ENCODE measurements around the gene MED13L. TPM values are rescaled to one million over a fixed set of nuclear protein-coding genes. Genes with fewer than 3 reads are reported as not detected.

The MED13L gene
- total RNA-seq, 1 donor from 2014 or later = 38.1 TPM

DNA sequence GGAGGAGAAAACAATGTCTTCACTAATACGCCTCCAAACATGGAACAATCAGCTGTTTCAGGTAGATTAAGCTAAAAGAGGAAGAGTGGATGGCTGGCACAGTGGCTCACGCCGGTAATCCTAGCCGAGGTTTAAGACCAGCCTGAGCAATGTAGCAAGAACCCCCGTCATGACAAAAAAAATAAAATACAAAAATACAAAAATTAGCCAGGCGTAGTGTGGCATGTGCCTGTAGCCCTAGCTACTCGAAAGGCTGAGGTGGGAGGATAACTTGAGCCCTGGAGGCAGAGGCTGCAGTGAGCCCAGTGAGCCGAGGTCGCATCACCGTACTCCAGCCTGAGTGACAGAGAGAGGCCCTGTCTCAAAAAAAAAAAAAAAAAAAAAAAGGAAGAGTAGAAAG, 1.2 kb upstream of the MED13L start:
- DNase-seq (ENCODE audit: low read depth in 2 of 2) = no peak

GRCh38 chr12:116278279-116278626, 760 bp upstream of the MED13L start:
- peak in 1 of 2 donors; percentile 12 for DNase-seq (ENCODE audit: low read depth in 2 of 2)

- DNase-seq (ENCODE audit: low read depth in 2 of 2) = peak; percentile 39 to 81
These were observed 634 bp downstream of the MED13L start for GRCh38 chr12:116276652-116277466.

DNA sequence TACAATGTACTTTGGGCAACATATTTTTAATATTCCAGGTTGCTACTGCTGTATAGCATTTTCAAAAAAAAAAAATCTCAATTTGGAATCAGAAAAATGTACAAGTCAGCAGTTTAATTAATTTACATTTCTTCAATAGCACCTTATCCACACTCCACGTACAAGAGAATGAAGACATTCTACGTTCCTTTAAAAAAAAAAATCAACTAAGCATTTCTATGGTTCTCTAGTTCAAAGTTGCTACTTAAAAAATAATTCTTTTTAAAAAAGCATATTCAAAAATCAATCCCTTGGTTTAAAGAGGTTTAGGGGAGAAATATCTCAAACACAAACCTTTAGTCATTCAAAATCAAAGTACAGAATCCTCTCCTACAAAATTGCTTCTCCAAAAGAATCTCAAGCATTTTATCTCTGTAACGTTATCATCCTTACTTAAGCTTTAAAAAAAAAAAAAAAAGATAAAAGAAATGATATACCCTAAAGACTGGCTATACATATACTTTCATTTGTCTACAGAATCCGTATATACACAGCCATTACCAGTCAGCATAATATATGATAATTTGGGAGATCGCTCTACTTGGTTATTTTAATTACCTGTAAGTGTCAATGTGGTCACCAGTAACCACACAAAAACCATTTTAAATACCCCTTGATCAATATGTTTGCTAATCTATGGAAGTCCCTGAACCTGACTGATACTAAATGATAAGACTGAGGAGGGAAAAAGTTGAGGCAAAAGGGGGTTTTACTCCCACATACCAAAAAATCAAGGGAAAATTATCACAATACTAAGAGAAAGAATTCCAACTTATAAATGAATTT, 2.7 kb downstream of the MED13L start:
- no peak for DNase-seq (ENCODE audit: low read depth in 2 of 2)

GRCh38 chr12:116273813-116274550, 3.5 kb downstream of the MED13L start:
- no peak for DNase-seq (ENCODE audit: low read depth in 2 of 2)

- no peak for DNase-seq (ENCODE audit: low read depth in 2 of 2)
These were observed 9.5 kb downstream of the MED13L start for GRCh38 chr12:116267948-116268347.

DNA sequence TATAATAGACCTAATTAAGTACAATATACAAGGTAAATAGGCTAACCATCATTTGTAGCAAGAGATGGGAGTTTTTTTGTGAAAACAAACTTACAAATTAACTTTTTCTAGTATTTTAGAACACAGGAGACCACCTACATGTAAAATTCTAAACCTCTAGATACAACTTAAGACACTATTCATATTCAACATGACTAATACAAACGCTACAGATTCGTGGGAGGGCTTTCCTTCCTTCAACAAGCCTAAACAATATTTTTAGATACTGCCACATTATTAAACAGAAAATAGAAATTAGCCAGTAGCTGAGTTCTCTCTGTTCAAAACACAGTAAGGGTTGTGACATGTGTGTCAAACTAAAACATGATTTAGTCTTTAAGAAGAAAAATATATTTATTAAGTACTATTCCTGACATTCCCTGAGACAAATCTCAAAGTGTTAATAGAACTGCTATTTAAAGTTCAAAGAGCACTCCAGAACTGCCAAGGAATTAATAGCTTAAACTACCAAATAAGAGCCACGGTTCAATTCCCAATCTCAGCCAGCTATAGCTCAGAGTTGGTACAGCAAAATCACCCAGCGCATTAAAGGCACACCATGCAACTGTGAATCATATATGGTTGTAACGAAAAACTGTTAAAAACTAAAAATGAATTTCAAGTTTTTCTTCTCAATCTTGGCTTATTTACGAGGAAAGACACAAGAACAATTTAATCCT, 10.7 kb downstream of the MED13L start:
- DNase-seq (ENCODE audit: low read depth in 2 of 2) = peak in 1 of 2 donors; percentile 43

GRCh38 chr12:116266168-116266601, 11.3 kb downstream of the MED13L start:
- DNase-seq (ENCODE audit: low read depth in 2 of 2) = peak in 1 of 2 donors; percentile 31

DNA sequence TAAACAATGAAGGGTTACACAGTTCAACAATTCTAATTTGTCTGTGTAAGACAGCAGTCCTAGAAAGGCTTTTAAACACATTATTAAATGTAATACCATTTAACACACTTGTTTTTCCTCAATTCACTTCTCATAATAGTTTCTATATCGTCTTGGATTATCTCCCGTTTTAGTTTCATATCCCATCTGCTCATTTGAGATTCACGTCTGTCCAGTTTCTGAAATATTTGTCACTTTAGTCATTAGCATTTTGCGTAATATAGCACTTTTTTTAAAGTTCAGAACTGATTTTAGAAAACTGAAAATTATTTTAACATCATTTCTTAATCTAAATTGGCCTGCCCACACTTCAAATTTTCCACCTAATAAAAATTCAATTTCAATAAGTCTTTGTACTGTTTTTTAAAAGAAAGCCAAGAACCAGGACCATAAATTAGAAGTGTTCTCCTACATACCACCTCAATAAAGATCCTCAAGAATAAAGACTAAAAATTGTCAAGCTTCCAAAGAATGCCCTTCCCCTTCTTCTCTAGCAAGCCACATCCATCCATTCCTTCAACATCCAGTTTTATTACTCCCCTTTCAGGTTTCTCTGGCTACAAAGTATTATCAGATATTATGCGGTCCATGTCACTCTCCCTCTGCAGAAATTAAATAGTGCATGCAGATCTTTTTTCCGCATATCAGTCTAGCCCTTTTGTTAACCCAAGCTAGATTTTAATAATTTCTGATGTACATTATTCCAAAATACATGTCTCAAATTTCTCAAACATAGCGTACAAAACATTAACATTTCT, 11.9 kb downstream of the MED13L start:
- no peak for DNase-seq (ENCODE audit: low read depth in 2 of 2)

DNA sequence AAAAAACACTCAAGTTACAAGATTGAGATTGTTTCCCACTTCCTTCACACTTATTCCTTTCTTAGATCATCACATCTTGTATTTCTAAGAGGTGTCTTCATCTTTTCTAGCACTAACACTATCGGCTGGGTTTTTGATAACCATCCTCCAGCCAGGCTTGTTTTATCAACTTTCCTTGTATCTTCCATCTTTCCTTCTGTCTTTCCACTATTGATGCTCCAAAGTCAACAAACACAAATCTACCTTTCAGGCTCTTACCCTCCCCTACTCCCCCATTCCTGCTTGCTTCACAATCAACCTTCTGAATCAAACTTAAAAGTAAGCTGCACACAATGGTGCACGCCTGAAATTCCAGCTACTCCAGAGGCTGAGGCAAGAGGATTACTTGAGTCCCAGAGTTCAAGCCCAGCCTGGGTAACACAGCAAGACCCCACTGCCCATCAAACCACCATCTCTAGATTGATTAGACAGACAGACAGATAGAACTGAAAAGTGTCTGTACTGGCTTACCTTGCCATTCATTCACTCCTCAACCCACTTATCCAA, 12.9 kb downstream of the MED13L start:
- DNase-seq (ENCODE audit: low read depth in 2 of 2) = no peak

DNA sequence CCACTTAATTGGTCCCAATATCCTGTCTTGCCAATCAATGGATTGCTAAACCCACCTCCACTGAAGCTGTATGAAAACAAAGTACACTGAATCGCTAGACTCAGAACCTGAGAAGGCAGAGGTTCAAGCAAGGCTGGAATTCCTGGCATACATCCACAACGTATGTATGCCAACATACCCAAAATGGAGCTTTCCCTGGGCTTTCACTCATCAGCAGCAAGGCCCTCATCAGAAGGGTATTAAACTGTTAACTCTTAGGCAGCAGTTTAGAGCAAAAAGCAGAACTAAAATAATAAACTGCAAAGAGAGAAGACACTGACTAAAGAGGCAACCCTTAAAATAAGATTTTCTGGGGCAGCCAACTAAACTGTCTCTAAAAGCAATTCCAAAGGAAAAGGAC, 13.6 kb downstream of the MED13L start:
- DNase-seq (ENCODE audit: low read depth in 2 of 2) = no peak

DNA sequence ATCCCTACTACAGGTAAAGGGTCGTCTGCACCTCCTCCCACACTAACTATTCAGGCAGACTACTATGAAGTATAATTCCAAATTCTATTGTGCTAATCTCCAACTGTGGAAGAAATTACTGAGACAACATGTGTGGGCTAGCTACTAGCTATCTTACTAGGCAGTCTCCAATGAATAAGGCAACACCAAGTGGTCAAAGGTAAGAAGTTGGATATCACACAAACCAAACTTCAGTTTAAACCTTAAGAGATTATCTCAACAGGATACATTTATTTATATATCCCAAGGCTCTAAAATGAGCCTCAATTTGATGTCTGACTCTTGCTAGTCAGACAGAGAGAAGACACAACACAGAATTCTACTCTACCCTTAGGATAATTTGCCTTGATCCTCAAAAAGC, 14.1 kb downstream of the MED13L start:
- DNase-seq (ENCODE audit: low read depth in 2 of 2) = no peak

- DNase-seq (ENCODE audit: low read depth in 2 of 2) = no peak
These were observed 14.8 kb downstream of the MED13L start for GRCh38 chr12:116262741-116263140.

DNA sequence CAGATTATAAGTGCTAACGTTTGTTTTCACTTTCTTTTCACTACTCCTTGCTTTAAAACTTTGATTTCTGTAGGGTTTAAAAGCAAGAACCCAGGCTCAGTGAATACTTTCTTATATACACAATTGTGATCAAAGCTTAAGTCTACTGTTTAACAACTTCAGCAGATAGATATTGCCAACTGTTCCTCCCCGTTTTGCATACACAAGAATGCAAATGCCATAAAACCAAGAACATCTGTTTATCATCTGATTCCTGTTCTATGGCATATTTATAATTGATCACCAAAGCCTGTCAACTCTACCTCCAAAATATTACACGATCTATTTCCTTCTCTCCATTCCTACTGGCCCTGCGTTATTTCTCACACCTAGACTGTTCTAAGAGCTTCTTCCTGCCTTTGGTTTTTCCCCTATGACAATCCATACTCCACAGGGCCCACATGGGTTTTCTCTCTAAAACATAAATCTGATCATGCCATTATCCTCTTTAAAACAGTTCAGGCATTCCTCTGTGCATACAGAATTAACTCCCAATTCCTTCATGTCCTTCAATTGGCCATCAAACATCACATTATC, 15.9 kb downstream of the MED13L start:
- DNase-seq (ENCODE audit: low read depth in 2 of 2) = no peak

DNA sequence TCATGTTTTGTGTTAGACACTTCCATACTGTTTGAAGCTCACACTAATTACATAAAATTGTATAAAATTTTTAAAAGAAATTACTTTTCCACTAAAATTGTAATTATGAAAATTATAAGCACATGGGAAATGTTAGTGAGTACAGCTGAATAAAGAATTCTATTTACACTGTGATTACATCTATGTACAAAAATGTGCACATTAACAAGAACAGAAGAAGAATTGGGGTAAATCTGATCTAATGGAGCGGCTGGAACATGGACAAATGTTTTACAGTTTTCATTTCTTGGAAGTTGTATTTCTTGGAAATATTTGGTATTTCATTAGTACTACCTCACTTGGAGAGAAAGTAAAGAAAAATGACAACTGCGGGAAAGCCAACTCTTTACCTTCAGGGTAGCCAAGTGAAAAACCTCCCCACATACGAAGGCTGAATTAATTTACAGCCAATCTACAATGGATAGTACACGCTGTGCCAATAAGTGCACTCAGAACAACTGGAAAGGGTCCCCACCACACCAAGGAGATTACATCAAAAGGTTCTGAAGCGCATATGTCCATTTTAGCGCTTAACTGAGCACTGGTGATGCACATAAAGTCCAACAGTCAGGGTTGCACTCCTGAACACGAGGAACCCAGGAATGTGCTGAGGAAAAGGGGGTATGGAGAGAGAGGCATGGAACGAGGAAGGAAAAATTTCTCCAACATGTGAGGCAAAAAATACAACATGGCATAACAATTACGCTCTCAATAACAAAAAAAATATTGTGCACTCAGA, 17.5 kb downstream of the MED13L start:
- no peak for DNase-seq (ENCODE audit: low read depth in 2 of 2)

DNA sequence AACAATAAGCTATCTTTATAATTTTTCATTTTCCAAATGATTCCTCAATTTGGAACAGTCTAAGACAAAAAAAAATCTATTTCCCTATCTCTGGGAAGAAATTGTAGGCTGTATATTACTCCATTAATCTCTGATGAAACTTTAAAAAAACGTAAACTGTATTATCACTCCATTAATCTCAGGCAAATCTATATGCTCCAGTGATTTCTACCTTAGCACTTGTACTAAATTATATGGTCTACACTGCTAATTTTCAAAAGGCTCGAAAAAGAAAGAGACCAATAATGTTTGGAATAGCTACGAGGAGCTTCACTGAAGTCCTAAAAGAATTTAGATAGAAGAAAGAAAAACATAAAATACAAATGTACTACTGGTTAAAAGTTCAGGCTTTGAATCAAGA, 19.7 kb downstream of the MED13L start:
- no peak for DNase-seq (ENCODE audit: low read depth in 2 of 2)

GRCh38 chr12:116257215-116257614, 20.3 kb downstream of the MED13L start:
- DNase-seq (ENCODE audit: low read depth in 2 of 2) = peak in 1 of 2 donors; percentile 23

- no peak for DNase-seq (ENCODE audit: low read depth in 2 of 2)
These were observed 27.6 kb downstream of the MED13L start for GRCh38 chr12:116249938-116250337.

GRCh38 chr12:116248930-116249329, 28.6 kb downstream of the MED13L start:
- DNase-seq (ENCODE audit: low read depth in 2 of 2) = no peak
